Tibial artery (tissue), 4 donors: ENCODE data around the gene SLC5A6.
A peak's percentile ranks its signal among the peaks of the same experiment; 100 is the strongest.
"Not testable (repeated sequence)": the region's sequence is repeated elsewhere in the genome, so short reads cannot be mapped to it uniquely, and the experiment has no call there.

Experiments
- DNase-seq, 2 donors: peaks; one replicate each; pipeline ENCODE4 v3.0.0-alpha.2; 2019
- H3K27ac ChIP-seq, 2 donors: fragments of 200-600 bp; sonication (generic) in 1 of 2; 1 replicate in 1 of 2; 2 replicates in 1 of 2; pipeline ENCODE4 v1.5.1; 2018 to 2019; ENCODE audit warnings: mild to moderate bottlenecking in 1 of 2
- H3K27me3 ChIP-seq, 2 donors: fragments of 200-600 bp; sonication (generic) in 1 of 2; one replicate each; pipeline versions ENCODE4 v1.5.1 to v1.6.0; 2016 to 2019
- H3K36me3 ChIP-seq, 3 donors: fragments of 200-600 bp; sonication (generic) in 2 of 3; one replicate each; pipeline ENCODE4 v1.5.1; 2016 to 2019; ENCODE audit warnings: mild to moderate bottlenecking in 2 of 3
- H3K4me1 ChIP-seq, 4 donors: fragments of 200-600 bp; sonication (generic) in 2 of 4; 1 replicate in 3 of 4; 2 replicates in 1 of 4; pipeline ENCODE4 v1.5.1; 2016 to 2019
- H3K4me3 ChIP-seq, 2 donors: fragments of 200-600 bp; sonication (generic) in 1 of 2; 1 replicate in 1 of 2; 2 replicates in 1 of 2; pipeline ENCODE4 v1.5.1; 2018 to 2019; ENCODE audit warnings: mild to moderate bottlenecking in 2 of 2
- H3K9me3 ChIP-seq, 3 donors: fragments of 200-600 bp; sonication (generic) in 1 of 3; one replicate each; pipeline ENCODE4 v1.5.1; 2016 to 2019
- intact Hi-C: fragments of 100-400 bp; cut with DNase I; formaldehyde crosslinking; loops from one replicate; pipeline ENCODE4 v1.15.0; 2023; ENCODE audit warnings: low total_unique reads
- TF ChIP-seq, protein P1 (sequence below), 2 experiments: fragments of 200-600 bp in 1 of 2; fragments of 450-650 bp in 1 of 2; IDR thresholded peaks; one replicate each; pipeline ENCODE4 v1.5.1; 2017 to 2019; ENCODE audit warnings: antibody characterized with exemption in 2 of 2, mild to moderate bottlenecking in 1 of 2, moderate library complexity in 1 of 2

Gene SLC5A6

DNA sequence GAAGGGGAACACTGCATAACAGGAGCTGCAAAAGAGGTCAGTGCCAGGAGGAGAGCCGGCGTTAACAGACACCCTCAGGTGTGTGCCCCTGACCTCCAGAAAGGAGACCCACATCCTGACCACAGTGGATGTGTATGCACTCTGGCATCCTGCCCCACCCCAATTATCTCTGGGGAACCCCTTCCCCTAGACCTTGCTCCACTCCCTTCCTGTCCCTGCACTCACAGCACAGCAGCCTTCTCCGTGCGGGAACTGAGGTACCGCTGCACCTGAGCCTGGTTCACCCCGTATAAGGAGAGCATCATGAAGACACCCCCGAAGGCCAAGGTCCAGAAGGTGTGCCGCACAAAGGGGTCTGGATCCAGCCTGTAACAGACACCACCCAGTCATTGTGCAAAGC lies 7.5 kb downstream of the SLC5A6 start:
- H3K4me1 ChIP-seq: peaks cover 0 to 2% (median 0%) of the 10 kb centered on the region in 4 donors
- peak in 1 of 2 donors; percentile 51 for DNase-seq
- intact Hi-C loops: no loop called here

DNA sequence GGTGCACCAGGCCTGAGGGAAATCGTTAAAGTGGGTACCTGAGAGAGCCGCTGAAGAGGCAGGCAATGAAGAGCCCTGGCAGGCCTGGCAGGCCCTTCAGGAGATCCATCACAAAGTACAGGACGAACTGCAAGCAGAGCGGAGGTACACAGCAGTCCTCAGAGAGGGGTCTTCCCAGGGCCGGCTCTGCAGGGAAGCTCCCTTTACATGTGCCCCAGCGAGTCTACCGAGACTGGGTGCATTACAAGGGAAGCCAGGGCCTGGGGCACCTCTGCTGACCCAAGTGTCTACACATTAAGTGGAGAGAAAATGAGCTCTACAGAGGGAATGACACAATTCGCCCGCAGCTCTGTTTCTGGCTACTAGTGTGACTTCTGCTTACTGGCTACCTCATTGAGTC lies 8.3 kb downstream of the SLC5A6 start:
- Histone ChIP-seq H3K9me3 (no peaks in the 10 kb centered on the region), H3K27me3 (no peaks in the 10 kb centered on the region), H3K4me3 (no peak overlapping the region), H3K27ac (no peak overlapping the region), H3K36me3 (peaks cover 54 to 96% (median 68%) of the 10 kb centered on the region in 3 donors), H3K4me1 (no peaks in the 10 kb centered on the region)
- TF ChIP-seq, protein P1, sequence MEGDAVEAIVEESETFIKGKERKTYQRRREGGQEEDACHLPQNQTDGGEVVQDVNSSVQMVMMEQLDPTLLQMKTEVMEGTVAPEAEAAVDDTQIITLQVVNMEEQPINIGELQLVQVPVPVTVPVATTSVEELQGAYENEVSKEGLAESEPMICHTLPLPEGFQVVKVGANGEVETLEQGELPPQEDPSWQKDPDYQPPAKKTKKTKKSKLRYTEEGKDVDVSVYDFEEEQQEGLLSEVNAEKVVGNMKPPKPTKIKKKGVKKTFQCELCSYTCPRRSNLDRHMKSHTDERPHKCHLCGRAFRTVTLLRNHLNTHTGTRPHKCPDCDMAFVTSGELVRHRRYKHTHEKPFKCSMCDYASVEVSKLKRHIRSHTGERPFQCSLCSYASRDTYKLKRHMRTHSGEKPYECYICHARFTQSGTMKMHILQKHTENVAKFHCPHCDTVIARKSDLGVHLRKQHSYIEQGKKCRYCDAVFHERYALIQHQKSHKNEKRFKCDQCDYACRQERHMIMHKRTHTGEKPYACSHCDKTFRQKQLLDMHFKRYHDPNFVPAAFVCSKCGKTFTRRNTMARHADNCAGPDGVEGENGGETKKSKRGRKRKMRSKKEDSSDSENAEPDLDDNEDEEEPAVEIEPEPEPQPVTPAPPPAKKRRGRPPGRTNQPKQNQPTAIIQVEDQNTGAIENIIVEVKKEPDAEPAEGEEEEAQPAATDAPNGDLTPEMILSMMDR (IDR thresholded peaks at IDR 0.05): no peak
- intact Hi-C loops: loop anchor here (1.0 kb wide), 1 partner anchor 102 kb away; no protein-coding TSS in a partner anchor
- DNase-seq: no peak

More for the DNA sequence above, 7.5 kb downstream of the SLC5A6 start:
- TF ChIP-seq, protein P1 (IDR thresholded peaks at IDR 0.05): no peak
- H3K27me3 ChIP-seq: no peaks in the 10 kb centered on the region
- no peak overlapping the region for H3K4me3 ChIP-seq
- H3K27ac ChIP-seq: no peak overlapping the region
- peaks cover 54 to 100% (median 68%) of the 10 kb centered on the region in 3 donors for H3K36me3 ChIP-seq
- no peaks in the 10 kb centered on the region for H3K9me3 ChIP-seq

DNA sequence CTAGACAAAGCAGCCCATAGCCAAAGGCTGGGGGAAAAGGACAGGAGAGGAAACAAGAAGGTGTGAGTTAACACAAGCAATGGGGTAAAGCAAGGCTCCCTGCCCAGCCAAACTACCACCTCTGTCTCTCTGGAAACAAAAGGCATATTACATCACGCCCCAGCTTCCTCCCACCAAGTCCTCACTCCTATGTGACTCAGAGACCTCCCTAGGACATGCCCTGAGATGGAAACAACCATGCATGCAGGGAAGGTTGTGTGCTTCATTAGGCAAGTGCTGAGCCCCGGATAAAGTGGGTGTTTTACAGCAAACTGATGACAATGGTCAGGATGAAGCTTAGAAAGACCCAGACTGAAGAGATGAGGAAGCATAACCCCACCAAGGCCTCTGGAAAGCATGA lies 9.2 kb downstream of the SLC5A6 start:
- Histone ChIP-seq H3K4me1 (no peaks in the 10 kb centered on the region), H3K4me3 (no peak overlapping the region), H3K27me3 (no peaks in the 10 kb centered on the region), H3K27ac (no peak overlapping the region), H3K9me3 (no peaks in the 10 kb centered on the region), H3K36me3 (peaks cover 48 to 87% (median 62%) of the 10 kb centered on the region in 3 donors)
- intact Hi-C loops: loop anchor here (1.0 kb wide), 1 partner anchor 102 kb away; no protein-coding TSS in a partner anchor
- no peak for DNase-seq
- TF ChIP-seq, protein P1 (IDR thresholded peaks at IDR 0.05): no peak

DNA sequence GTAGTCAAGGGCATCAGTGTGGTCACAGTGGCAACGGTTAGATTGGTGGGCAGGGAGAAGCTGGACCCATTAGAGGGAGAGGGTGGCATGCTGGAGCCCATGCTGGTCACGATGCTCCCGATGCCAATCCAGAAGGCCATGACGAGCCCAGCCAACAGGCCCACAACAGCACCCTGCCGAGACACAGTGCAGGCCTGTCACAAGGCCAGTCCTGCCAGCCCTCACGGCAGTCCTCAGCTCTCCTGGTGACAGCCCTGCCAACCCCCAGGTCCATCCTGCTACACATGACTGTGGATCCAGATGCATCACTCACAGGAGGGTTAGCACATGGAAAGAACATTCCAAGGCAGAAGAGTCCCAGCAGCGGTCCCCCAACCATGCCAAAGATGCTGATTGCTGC lies 10.4 kb downstream of the SLC5A6 start:
- Histone ChIP-seq H3K4me3 (no peak overlapping the region), H3K4me1 (no peaks in the 10 kb centered on the region), H3K27me3 (no peaks in the 10 kb centered on the region), H3K36me3 (peaks cover 39 to 76% (median 53%) of the 10 kb centered on the region in 3 donors), H3K9me3 (no peaks in the 10 kb centered on the region), H3K27ac (no peak overlapping the region)
- intact Hi-C loops: no loop called here
- TF ChIP-seq, protein P1 (IDR thresholded peaks at IDR 0.05): no peak
- DNase-seq: no peak

DNA sequence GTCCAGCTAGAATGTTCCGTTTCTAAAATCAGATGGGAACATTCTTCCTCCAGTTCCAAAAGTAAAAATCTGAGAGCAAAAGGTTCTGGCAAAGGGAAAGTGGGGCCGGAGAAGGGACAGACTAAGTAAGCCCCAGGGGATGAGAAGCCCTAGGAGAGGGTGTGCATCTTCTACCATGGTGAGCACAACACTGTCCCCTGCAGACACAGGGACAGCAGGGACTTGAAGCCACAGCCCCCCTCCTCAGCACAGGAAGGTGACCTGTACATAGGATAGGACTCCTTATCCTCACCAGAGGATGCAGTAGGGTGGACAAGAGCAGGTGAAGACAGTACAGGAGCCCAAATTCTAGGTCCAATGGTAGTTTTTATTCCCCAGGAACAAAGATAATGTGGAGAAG lies 12.8 kb downstream of the SLC5A6 start:
- Histone ChIP-seq H3K4me1 (no peaks in the 10 kb centered on the region), H3K27ac (no peak overlapping the region), H3K36me3 (peaks cover 24 to 51% (median 39%) of the 10 kb centered on the region in 3 donors), H3K9me3 (no peaks in the 10 kb centered on the region), H3K27me3 (peaks cover 0 to 6% of the 10 kb centered on the region in 2 donors), H3K4me3 (no peak overlapping the region)
- DNase-seq: no peak
- intact Hi-C loops: no loop called here
- TF ChIP-seq, protein P1 (IDR thresholded peaks at IDR 0.05): no peak

DNA sequence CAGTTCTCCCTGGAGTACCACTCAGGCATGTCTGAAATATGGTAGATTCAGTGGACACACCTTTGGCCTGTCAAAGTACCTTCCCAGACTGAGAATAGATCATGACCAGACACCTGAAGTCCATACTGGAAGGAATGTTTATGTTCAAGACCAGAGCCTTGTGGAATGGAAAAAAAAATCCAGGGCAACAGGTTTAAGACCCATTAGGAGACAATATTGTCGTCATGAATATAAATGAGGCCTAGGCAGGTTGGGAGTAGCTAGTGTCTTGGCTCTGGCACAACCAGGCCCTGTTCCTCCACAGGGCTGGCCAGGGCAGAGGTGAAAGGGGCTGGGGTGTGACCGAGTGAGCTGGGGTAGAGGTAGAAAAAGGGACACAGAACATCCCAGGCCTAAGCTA lies 13.4 kb downstream of the SLC5A6 start:
- H3K9me3 ChIP-seq: no peaks in the 10 kb centered on the region
- TF ChIP-seq, protein P1 (IDR thresholded peaks at IDR 0.05): no peak
- no peak overlapping the region for H3K27ac ChIP-seq
- peaks cover 18 to 45% (median 33%) of the 10 kb centered on the region in 3 donors for H3K36me3 ChIP-seq
- no peak overlapping the region for H3K4me3 ChIP-seq
- no peak for DNase-seq
- H3K4me1 ChIP-seq: no peaks in the 10 kb centered on the region
- H3K27me3 ChIP-seq: peaks cover 0 to 6% of the 10 kb centered on the region in 2 donors
- intact Hi-C loops: no loop called here

DNA sequence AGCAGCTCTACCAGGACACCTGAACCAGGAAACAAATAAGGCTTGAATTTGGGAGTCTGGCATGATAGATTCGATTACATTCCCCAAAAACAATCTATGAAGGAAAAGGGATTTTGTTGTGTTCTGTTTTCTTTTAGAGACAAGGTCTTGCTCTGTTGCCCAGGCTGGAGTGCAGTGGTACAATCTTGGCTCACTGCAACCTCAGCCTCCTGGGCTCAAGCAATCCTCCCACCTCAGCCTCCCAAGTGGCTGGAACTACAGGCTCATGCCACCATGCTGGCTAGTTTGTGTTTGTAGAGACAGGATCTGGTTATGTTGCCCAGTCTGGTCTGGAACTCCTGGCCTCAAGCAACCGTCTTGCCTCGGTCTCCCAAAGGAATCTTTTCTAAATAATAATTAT lies 14.0 kb downstream of the SLC5A6 start:
- H3K27ac ChIP-seq, H3K9me3 ChIP-seq, DNase-seq, H3K4me1 ChIP-seq, H3K27me3 ChIP-seq, intact Hi-C loops, H3K4me3 ChIP-seq: not testable (repeated sequence)
- H3K36me3 ChIP-seq: peaks cover 13 to 39% (median 27%) of the 10 kb centered on the region in 3 donors

DNA sequence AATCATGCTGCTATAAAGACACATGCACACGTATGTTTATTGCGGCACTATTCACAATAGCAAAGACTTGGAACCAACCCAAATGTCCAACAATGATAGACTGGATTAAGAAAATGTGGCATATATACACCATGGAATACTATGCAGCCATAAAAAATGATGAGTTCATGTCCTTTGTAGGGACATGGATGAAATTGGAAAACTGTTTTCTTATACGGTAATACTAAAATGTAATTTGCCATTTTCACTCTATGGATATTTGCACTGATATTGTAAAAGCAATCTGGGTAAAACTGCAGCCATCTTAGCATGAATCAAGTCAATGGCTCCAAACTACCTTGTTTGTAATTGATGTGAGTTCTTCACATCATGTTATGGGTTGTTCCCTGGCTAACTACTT lies 16.3 kb downstream of the SLC5A6 start:
- H3K4me3 ChIP-seq, intact Hi-C loops, H3K9me3 ChIP-seq: not testable (repeated sequence)

More for the DNA sequence above, 16.3 kb downstream of the SLC5A6 start:
- peaks cover 0 to 17% of the 10 kb centered on the region in 2 donors for H3K27me3 ChIP-seq
- DNase-seq, H3K4me1 ChIP-seq, H3K27ac ChIP-seq: not testable (repeated sequence)
- peaks cover 7 to 17% (median 9%) of the 10 kb centered on the region in 3 donors for H3K36me3 ChIP-seq
